ENCODE data around the gene CSTF1.

CSTF1 gene

DNA sequence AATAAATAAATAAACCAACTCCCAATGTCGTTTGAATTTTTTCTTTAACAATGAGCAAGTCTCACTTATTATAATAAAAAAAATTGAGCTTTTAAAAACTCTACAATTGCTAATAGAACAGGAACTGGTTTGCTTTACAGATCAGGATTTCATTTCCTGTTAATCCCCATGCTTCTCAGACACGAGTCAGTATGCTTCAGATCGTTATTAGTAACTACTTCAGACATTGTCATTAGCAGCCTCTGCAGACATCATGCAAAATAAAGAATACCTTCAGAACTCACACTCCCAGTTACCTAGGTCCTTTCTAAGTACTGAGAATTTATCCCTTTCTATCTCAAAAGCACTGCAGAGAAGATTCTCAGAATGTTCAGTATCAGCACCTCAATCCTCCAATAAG lies 43.7 kb upstream of the CSTF1 start:
- H3K4me2 ChIP-seq (ENCODE audit: low read depth, low read length), result no peak overlapping the region
- H3K79me2 ChIP-seq (ENCODE audit: low read length), result no peaks in the 10 kb centered on the region
- H3K9ac ChIP-seq (ENCODE audit: low read length), result no peak overlapping the region
- no peak overlapping the region for H2AFZ ChIP-seq (ENCODE audit: low read length)
- no peaks in the 10 kb centered on the region for H4K20me1 ChIP-seq (ENCODE audit: insufficient read depth, low read length)
- no peak for DNase-seq
- TF ChIP-seq, protein P1, sequence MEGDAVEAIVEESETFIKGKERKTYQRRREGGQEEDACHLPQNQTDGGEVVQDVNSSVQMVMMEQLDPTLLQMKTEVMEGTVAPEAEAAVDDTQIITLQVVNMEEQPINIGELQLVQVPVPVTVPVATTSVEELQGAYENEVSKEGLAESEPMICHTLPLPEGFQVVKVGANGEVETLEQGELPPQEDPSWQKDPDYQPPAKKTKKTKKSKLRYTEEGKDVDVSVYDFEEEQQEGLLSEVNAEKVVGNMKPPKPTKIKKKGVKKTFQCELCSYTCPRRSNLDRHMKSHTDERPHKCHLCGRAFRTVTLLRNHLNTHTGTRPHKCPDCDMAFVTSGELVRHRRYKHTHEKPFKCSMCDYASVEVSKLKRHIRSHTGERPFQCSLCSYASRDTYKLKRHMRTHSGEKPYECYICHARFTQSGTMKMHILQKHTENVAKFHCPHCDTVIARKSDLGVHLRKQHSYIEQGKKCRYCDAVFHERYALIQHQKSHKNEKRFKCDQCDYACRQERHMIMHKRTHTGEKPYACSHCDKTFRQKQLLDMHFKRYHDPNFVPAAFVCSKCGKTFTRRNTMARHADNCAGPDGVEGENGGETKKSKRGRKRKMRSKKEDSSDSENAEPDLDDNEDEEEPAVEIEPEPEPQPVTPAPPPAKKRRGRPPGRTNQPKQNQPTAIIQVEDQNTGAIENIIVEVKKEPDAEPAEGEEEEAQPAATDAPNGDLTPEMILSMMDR (IDR thresholded peaks at IDR 0.05; ENCODE audit: low read length), result no peak
- TF ChIP-seq EZH2phosphoT487 (IDR thresholded peaks at IDR 0.05; ENCODE audit: low read length) (no peak), EZH2 (optimal IDR thresholded peaks at IDR 0.05; ENCODE audit: low read depth, low read length) (no peak)
- H3K27me3 ChIP-seq (replicated peaks; ENCODE audit: insufficient read depth, low read length), result no peaks in the 10 kb centered on the region
- H3K36me3 ChIP-seq (replicated peaks; ENCODE audit: insufficient read depth, low read length), result no peaks in the 10 kb centered on the region
- no peak overlapping the region for H3K27ac ChIP-seq (ENCODE audit: low read length)
- no peaks in the 10 kb centered on the region for H3K4me1 ChIP-seq (ENCODE audit: low read length)
- no peaks in the 10 kb centered on the region for H3K9me2 ChIP-seq (replicated peaks; ENCODE audit: insufficient read depth, low read length)
- H3K4me3 ChIP-seq (ENCODE audit: low read length), result no peak overlapping the region
- no peaks in the 10 kb centered on the region for H3K9me3 ChIP-seq (replicated peaks; ENCODE audit: insufficient read depth, low read length)
- no peaks in the 10 kb centered on the region for H3F3A ChIP-seq (ENCODE audit: insufficient read depth, low read length)

DNA sequence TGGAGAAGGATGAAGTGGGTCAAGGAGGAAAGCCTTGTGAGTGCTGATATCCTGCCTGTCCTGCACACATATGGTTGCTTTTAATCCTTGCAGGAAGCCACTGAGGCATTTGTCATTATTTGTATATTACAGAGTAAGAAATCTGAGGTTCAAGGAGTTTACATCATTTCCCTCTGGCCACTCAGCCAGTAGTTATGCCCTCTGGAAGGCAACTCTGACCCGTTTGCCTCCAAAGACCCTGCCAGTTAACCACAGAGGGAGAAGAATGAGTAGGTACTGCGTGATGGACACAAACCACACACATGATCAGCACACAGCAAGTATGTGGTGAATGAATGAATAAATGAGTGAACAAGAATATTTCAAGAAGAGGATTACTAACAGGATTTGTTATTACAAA lies 41.6 kb upstream of the CSTF1 start:
- Histone ChIP-seq H2AFZ (ENCODE audit: low read length) (no peak overlapping the region), H3K4me2 (ENCODE audit: low read depth, low read length) (no peak overlapping the region), H3K4me3 (ENCODE audit: low read length) (no peak overlapping the region), H3K27me3 (replicated peaks; ENCODE audit: insufficient read depth, low read length) (no peaks in the 10 kb centered on the region), H4K20me1 (ENCODE audit: insufficient read depth, low read length) (no peaks in the 10 kb centered on the region), H3K36me3 (replicated peaks; ENCODE audit: insufficient read depth, low read length) (no peaks in the 10 kb centered on the region), H3K27ac (ENCODE audit: low read length) (no peak overlapping the region), H3K9me3 (replicated peaks; ENCODE audit: insufficient read depth, low read length) (no peaks in the 10 kb centered on the region), H3K4me1 (ENCODE audit: low read length) (no peaks in the 10 kb centered on the region), H3K9ac (ENCODE audit: low read length) (no peak overlapping the region), H3K79me2 (ENCODE audit: low read length) (no peaks in the 10 kb centered on the region), H3F3A (ENCODE audit: insufficient read depth, low read length) (no peaks in the 10 kb centered on the region), H3K9me2 (replicated peaks; ENCODE audit: insufficient read depth, low read length) (no peaks in the 10 kb centered on the region)
- TF ChIP-seq EZH2 (optimal IDR thresholded peaks at IDR 0.05; ENCODE audit: low read depth, low read length), result no peak
- TF ChIP-seq, protein P1 (IDR thresholded peaks at IDR 0.05; ENCODE audit: low read length), result no peak
- no peak for TF ChIP-seq EZH2phosphoT487 (IDR thresholded peaks at IDR 0.05; ENCODE audit: low read length)
- no peak for DNase-seq

DNA sequence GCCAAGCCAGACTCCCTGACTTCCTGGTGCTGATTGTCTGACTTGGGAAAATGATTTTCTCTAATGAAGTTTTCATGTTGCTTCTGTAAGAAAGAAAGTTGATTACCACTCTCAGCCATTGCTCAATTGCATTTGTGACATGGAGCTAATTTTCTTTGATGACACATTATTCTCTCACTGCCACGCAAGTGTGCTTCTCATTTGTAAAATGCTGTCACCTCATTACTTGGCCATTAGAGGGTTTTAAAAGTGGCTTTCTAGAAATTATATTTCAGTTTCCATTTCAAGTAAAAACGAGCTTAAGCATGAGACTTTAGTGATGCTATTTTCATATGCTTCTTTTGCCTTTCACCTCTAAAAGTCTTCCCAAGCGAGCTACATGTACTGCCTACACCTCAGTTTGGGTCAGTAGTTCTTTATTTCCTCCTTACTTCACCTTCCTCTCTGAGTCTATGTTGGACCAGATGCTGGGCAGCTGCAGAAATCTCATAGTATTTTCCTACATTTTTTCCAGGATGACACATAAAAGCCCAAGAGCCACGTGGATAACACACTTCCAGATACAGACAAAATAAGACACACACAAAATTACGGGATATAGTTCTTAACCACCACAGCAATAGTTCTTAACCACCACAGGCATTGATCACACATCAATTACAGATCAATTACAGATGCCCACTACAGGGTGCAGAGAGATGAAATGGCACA lies 39.9 kb upstream of the CSTF1 start:
- no peaks in the 10 kb centered on the region for H3F3A ChIP-seq (ENCODE audit: insufficient read depth, low read length)
- no peaks in the 10 kb centered on the region for H3K4me1 ChIP-seq (ENCODE audit: low read length)
- no peak overlapping the region for H3K4me3 ChIP-seq (ENCODE audit: low read length)
- H3K27ac ChIP-seq (ENCODE audit: low read length), result no peak overlapping the region
- no peak overlapping the region for H3K4me2 ChIP-seq (ENCODE audit: low read depth, low read length)
- H3K36me3 ChIP-seq (replicated peaks; ENCODE audit: insufficient read depth, low read length), result no peaks in the 10 kb centered on the region
- no peak for DNase-seq
- H3K79me2 ChIP-seq (ENCODE audit: low read length), result no peaks in the 10 kb centered on the region
- H3K9ac ChIP-seq (ENCODE audit: low read length), result no peak overlapping the region
- H3K27me3 ChIP-seq (replicated peaks; ENCODE audit: insufficient read depth, low read length), result no peaks in the 10 kb centered on the region
- H3K9me3 ChIP-seq (replicated peaks; ENCODE audit: insufficient read depth, low read length), result no peaks in the 10 kb centered on the region
- no peaks in the 10 kb centered on the region for H3K9me2 ChIP-seq (replicated peaks; ENCODE audit: insufficient read depth, low read length)
- TF ChIP-seq EZH2 (optimal IDR thresholded peaks at IDR 0.05; ENCODE audit: low read depth, low read length) (no peak), EZH2phosphoT487 (IDR thresholded peaks at IDR 0.05; ENCODE audit: low read length) (no peak)
- no peaks in the 10 kb centered on the region for H4K20me1 ChIP-seq (ENCODE audit: insufficient read depth, low read length)
- H2AFZ ChIP-seq (ENCODE audit: low read length), result no peak overlapping the region

DNA sequence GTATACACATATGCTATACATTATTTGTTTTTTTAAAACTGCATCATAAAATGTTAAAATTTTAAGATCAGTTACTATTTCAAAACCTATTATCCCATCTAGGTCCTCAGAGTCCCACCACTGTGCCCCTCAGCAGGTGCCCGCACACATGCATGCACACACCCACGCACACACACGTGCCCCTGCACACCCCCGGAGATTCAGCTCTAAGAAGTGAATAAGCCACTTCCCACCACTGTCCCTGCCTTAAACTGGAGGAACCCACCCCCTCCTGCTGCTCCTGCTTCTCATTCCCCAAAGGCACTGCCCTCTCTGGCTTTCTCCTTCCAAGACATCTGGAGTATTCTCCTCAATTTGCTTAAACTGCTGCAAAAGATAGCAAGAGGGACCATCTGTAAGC lies 39.1 kb upstream of the CSTF1 start:
- Histone ChIP-seq H3K9me2 (replicated peaks; ENCODE audit: insufficient read depth, low read length) (no peaks in the 10 kb centered on the region), H3K36me3 (replicated peaks; ENCODE audit: insufficient read depth, low read length) (no peaks in the 10 kb centered on the region), H4K20me1 (ENCODE audit: insufficient read depth, low read length) (no peaks in the 10 kb centered on the region), H3K4me1 (ENCODE audit: low read length) (no peaks in the 10 kb centered on the region), H3K79me2 (ENCODE audit: low read length) (no peaks in the 10 kb centered on the region), H3K9ac (ENCODE audit: low read length) (no peak overlapping the region), H3K9me3 (replicated peaks; ENCODE audit: insufficient read depth, low read length) (no peaks in the 10 kb centered on the region), H3F3A (ENCODE audit: insufficient read depth, low read length) (no peaks in the 10 kb centered on the region), H3K4me2 (ENCODE audit: low read depth, low read length) (no peak overlapping the region), H2AFZ (ENCODE audit: low read length) (no peak overlapping the region), H3K27me3 (replicated peaks; ENCODE audit: insufficient read depth, low read length) (no peaks in the 10 kb centered on the region), H3K4me3 (ENCODE audit: low read length) (no peak overlapping the region), H3K27ac (ENCODE audit: low read length) (no peak overlapping the region)
- no peak for DNase-seq
- TF ChIP-seq EZH2 (optimal IDR thresholded peaks at IDR 0.05; ENCODE audit: low read depth, low read length), result no peak
- no peak for TF ChIP-seq EZH2phosphoT487 (IDR thresholded peaks at IDR 0.05; ENCODE audit: low read length)
- TF ChIP-seq, protein P1 (IDR thresholded peaks at IDR 0.05; ENCODE audit: low read length), result no peak

Measured in MM.1S (cell line).